HG03432 (cell line): ENCODE results near the gene SPTLC2.
A peak's percentile ranks its signal among the peaks of the same experiment; 100 is the strongest.
"Not testable (repeated sequence)": the region's sequence is repeated elsewhere in the genome, so short reads cannot be mapped to it uniquely, and the experiment has no call there.

Source experiments
- ATAC-seq: cut with Tn5 transposase; IDR thresholded peaks from one replicate; pipeline ENCODE4 v1.9.1; 2021; ENCODE audit warnings: mild to moderate bottlenecking, moderate library complexity; ENCODE audit not compliant: unreplicated experiment

The SPTLC2 gene

GRCh38 chr14:77616454-77617229 is at the start of gene SPTLC2:
SPTLC2 (minus strand) TSS chr14:77616637; CDS start chr14:77616579, 58 bp downstream.
- peak; percentile 95 for ATAC-seq

DNA sequence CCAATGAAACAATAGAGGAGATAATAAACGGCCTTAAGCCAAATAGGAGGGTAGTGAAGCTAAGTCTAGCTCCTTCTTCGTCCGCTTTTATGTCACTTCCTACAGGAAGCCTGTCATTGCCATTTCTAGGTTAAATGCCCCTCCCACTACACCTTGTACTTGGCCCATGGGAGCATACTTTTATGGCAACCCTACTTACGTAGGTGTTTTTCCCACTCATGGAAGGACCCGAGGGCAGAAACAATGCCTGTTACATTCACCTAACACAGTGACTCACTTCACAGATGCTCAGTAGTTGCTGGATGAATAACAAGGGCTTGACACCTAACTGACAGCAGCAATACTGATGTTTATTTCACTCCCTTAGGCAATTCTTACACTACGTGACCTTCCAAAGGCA is 46.9 kb upstream of the SPTLC2 start:
- no peak for ATAC-seq

- ATAC-seq = not testable (repeated sequence)
These were observed 45.1 kb upstream of the SPTLC2 start for GRCh38 chr14:77661562-77661961.

- ATAC-seq = no peak
These were observed 44.3 kb upstream of the SPTLC2 start for GRCh38 chr14:77660754-77661153.

- no peak for ATAC-seq
These were observed 43.4 kb upstream of the SPTLC2 start for GRCh38 chr14:77659831-77660230.

DNA sequence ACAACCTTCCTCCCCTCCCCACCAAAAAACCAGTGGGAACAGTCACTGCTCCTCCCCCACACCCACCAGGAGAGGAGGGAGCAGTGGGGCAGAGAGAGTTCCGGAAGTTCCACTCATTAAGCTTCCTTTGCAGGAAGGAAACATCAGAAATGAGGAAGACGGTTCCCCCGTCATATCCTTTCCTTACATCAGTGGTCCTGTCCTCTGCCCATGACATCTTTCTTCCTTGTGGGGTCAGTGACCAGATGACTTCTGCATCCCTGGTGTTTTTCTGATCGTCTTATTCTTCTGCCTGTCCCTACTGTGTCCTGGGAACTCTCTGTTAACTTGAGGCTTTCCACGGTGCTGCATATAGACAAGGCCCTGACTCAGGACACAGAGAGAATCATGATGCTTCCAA is 40.8 kb upstream of the SPTLC2 start:
- no peak for ATAC-seq

DNA sequence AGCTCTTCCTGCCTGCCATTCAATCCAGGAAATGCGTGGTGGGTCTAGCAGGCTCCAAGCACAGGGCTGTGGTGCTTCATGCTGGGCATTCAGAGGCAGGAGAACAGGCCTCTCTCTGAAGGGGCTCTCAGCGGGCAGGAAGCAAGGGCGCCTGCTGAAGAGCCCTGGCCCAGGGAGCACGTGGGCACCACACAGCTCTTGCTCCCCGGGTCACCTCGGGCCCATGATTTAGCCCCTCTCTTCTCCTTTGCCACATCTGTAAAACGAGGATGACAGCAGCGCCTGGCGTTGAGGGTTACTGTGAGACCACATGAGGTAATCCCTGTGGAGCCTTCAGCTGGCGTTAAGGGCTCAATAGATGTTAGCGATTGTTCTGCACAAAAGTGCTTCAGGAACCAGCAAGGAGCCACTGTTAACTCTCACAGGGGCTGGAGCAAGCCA is 37.6 kb upstream of the SPTLC2 start:
- ATAC-seq = no peak

GRCh38 chr14:77649326-77649725 is 32.9 kb upstream of the SPTLC2 start:
- ATAC-seq = no peak

DNA sequence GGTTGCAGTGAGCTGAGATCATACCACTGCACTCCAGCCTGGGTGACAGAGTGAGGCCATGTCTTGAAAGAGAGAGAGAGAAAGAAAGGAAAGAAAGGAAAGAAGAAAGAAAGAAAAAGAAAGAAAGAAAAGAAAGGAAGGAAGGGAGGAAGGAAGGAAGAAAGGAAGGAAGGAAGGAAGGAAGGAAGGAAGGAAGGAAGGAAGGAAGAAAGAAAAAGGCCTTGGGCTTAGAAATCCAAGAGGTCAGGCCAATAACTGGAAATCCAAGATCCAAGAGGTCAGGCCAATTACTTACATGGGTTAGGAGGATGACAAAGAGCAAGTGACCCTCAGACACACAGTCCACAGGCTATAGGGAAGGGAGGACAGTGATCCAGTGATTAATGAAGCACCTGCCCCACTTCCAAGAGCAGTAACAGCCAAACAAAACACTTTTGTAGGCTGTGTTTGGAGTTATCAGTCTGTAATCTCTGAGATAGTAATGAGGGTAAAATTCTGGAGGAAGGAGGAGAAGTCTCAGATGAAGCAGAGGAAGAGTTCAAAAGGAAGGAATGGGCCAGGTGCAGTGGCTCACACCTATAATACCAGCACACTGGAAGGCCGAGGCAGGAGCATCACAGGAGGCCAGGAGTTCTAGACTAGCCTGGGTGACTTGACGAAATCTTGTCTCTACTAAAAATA is 32.2 kb upstream of the SPTLC2 start:
- ATAC-seq = no peak

DNA sequence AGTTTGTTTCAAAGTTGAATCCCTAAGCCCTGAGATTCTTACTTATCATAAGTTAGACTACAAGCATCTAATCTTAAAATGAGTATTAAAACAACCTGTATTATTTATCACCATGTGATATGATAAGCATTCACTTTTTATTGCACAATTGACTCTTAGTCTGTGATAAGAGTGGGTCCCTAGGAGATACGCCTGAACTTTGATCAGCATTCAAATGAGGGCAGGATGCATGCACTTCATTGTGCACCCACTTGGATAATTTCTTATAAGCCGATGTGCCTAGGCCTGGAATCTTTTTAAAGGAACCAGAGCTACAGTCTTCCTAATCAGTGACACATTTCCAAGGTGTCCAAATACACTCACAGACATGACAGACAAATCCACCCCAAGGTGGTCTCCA is 31.4 kb upstream of the SPTLC2 start:
- no peak for ATAC-seq

- ATAC-seq = no peak
These were observed 30.5 kb upstream of the SPTLC2 start for GRCh38 chr14:77646907-77647306.

DNA sequence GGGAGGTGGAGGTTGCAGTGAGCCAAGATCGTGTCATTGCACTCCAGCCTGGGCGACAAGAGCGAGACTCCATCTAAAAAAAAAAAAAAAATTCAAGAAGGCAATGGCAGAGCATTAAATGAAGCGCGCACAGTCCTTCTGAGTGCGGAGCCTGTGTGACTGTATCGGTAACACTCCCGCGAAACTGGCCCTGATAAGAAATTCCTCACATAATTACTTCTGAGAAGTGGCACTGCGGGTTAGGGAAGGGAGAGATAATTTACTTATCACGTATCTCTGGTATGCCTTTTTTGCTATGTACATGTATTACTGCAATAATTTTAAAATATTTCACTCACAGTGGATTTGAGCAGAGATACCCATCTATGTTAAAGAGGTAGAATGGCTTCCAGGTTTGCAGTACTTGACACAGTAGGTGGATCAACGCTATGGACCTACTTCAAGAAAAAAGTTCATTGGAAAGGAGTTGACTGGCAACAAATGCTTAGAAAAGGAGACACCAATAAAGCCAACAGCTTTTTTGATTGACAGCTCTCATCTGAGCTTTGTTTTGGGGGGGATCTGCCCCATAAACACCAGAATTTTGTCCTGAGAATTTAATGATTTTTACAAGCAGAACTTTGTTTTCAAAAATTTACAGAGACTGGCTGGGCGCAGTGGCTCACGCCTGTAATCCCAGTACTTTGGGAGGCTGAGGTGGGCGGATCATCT is 29.2 kb upstream of the SPTLC2 start:
- ATAC-seq = no peak

DNA sequence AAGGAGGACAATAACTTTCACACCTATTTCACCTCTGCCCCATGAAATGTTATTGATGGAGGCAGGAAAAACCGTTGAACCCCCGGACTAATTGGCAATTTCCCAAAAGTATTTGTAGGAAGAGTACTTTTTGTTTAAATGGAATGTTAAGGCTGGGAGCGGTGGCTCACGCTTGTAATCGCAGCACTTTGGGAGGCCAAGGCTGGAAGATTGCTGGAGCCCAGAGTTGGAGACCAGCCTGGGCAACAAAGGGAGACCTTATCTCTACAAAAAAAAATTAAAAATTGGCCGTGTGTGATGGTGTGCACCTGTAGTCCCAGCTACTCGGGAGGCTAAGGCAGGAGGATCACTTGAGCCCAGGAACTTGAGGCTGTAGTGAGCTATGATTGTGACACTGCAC is 26.0 kb upstream of the SPTLC2 start:
- ATAC-seq = no peak

DNA sequence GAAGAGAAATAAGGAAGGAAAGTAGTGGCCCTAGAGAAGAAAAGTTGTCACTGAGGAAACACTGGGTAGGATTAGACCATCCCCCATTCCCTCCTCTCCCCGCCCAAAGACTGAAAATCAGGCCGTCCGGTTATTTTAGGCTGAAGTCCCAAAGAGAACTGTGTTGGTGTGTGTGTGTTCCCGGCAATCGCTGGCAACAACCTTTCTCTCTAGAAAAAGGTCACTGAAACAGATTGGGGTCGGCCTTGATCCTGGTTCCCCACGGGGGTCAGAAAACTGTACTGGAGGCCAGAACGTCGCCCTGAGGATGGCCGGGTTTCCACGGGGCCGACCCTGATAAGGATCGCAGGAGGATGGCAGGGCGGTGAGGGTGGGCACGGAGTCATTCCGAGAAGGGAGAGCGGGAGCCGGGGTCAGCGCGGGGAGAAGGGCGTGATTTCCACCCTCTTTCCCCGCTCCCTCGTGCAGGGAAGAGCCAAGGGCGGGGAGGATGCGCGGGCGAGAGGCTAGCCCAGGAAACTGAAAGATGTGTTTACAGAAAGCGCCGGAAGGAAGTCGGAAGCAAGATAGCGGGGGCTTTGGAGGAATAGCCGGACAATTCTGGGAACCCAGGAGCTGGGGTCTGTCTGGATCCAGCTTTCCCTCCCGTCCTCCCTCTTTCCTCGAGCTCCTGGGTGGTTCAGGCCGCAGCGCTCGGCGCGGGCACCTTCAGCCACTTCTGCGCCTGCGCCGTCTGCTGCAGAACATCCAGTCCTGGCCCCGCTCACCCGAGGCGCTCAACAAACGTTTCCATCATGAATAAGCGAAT is 25.3 kb upstream of the SPTLC2 start:
- peak; percentile 73 for ATAC-seq

- ATAC-seq = peak; percentile 30
These were observed 24.5 kb upstream of the SPTLC2 start for GRCh38 chr14:77640756-77641533.

DNA sequence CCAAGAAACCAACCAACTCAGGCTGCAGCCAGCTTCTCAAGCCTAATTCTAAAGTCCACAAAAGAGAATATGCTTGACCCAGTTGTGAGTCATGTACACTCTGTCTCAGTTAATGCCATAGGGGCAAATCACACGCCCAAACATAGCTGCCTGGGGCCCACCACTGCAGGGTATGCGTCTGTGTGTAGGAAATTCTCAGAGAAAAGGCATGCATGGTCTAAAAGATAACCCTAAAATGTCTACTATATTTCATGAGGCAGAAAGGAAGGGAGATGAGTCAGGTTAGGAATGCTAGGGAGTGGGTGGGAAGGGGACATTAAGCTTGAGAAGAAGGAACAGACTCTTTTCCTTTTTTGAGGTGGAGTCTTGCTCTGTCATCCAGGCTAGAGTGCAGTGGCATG is 22.3 kb upstream of the SPTLC2 start:
- ATAC-seq = no peak

DNA sequence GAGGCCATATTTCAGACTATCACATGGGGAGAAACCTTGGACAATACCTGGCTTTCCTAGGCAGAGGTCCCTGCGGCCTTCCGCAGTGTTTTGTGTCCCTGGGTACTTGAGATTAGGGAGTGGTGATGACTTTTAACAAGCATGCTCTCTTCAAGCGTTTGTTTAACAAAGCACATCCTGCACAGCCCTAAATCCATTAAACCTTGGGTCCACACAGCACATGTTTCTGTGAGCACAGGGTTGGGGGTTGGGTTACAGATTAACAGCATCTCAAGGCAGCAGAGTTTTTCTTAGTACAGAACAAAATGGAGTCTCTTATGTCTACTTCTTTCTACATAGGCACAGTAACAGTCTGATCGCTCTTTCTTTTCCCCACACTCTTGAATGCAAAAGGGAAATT is 19.4 kb upstream of the SPTLC2 start:
- not testable (repeated sequence) for ATAC-seq

- not testable (repeated sequence) for ATAC-seq
These were observed 19.0 kb upstream of the SPTLC2 start for GRCh38 chr14:77635466-77635865.

DNA sequence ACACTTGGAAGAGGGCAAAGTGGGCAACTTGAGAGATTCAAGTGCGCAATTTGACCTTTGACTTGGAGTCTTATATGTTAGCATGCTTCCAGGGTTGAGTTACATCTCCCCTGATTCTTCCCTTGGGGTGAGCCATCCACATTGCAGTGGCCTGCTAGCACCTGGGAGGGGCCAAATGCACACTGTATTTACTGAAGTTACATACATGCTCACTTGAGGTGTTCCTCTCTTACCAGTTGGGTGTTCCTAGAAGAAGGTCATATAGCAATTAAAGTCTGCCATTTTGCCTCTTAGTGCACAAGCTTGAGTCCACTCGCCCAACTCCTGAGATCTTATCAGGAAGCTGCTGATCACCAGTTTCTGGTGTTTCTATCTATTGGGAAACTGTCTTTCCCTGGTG is 13.7 kb upstream of the SPTLC2 start:
- ATAC-seq = no peak

GRCh38 chr14:77625360-77625759 is 8.9 kb upstream of the SPTLC2 start:
- ATAC-seq = no peak
